ENCODE data around the gene RFX2.

RFX2 gene

GRCh38 chr19:6099599-6099998, 10.7 kb downstream of the RFX2 start:
- no peaks in the 10 kb centered on the region for H4K20me1 ChIP-seq (ENCODE audit: control insufficient read depth, insufficient read depth, low read depth, low read length)
- no peaks in the 10 kb centered on the region for H3K79me2 ChIP-seq (ENCODE audit: control insufficient read depth, low read length)
- no peaks in the 10 kb centered on the region for H3K36me3 ChIP-seq (ENCODE audit: control insufficient read depth, low read length)
- H3K27me3 ChIP-seq (ENCODE audit: control insufficient read depth, low read length): no peaks in the 10 kb centered on the region
- H3K4me2 ChIP-seq (ENCODE audit: low read length): no peak overlapping the region
- H3K4me1 ChIP-seq (ENCODE audit: control insufficient read depth, low read length): no peaks in the 10 kb centered on the region
- TF ChIP-seq EZH2phosphoT487 (IDR thresholded peaks at IDR 0.05; ENCODE audit: borderline replicate concordance, low read length) (no peak), CTCF (IDR thresholded peaks at IDR 0.05; ENCODE audit: low read depth, low read length, poor library complexity, severe bottlenecking) (no peak)
- no peak overlapping the region for H3K27ac ChIP-seq (ENCODE audit: low read depth, low read length)
- no peaks in the 10 kb centered on the region for H3K9me3 ChIP-seq (ENCODE audit: control insufficient read depth, insufficient read depth, low read length)
- no peaks in the 10 kb centered on the region for H3K9me2 ChIP-seq (replicated peaks; ENCODE audit: control insufficient read depth, low read length)
- no peak overlapping the region for H3K4me3 ChIP-seq (ENCODE audit: low read length)
- H3F3A ChIP-seq (ENCODE audit: control insufficient read depth, insufficient read depth): no peaks in the 10 kb centered on the region

DNA sequence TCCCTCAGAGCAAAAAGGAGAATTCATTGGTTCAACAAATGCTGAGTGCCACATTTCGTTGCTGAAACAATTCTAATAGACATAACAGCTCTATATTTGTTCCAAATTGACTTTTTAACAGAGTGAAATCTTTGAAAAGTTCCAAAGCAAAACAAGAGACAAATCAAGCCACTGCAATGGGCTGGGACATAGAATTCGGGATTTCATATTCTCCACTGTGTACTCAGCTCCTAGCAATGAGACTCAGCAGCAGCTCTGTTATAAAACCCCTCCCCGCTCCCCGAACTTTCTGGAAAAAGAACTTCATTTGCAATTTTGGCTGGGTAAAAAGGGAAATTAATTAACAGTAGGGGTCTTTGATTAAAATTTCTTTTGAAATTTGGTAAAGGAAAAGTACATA, 11.3 kb downstream of the RFX2 start:
- Histone ChIP-seq H3K27ac (ENCODE audit: low read depth, low read length) (no peak overlapping the region), H3F3A (ENCODE audit: control insufficient read depth, insufficient read depth) (no peaks in the 10 kb centered on the region), H3K4me2 (ENCODE audit: low read length) (no peak overlapping the region), H3K27me3 (ENCODE audit: control insufficient read depth, low read length) (no peaks in the 10 kb centered on the region), H3K79me2 (ENCODE audit: control insufficient read depth, low read length) (no peaks in the 10 kb centered on the region), H3K9me2 (replicated peaks; ENCODE audit: control insufficient read depth, low read length) (no peaks in the 10 kb centered on the region), H3K36me3 (ENCODE audit: control insufficient read depth, low read length) (no peaks in the 10 kb centered on the region), H3K4me1 (ENCODE audit: control insufficient read depth, low read length) (no peaks in the 10 kb centered on the region), H4K20me1 (ENCODE audit: control insufficient read depth, insufficient read depth, low read depth, low read length) (no peaks in the 10 kb centered on the region), H3K9me3 (ENCODE audit: control insufficient read depth, insufficient read depth, low read length) (no peaks in the 10 kb centered on the region), H3K4me3 (ENCODE audit: low read length) (no peak overlapping the region)
- TF ChIP-seq EZH2phosphoT487 (IDR thresholded peaks at IDR 0.05; ENCODE audit: borderline replicate concordance, low read length) (no peak), CTCF (IDR thresholded peaks at IDR 0.05; ENCODE audit: low read depth, low read length, poor library complexity, severe bottlenecking) (no peak)

GRCh38 chr19:6098574-6098973, 11.7 kb downstream of the RFX2 start:
- H3K4me3 ChIP-seq (ENCODE audit: low read length): no peak overlapping the region
- no peaks in the 10 kb centered on the region for H3K36me3 ChIP-seq (ENCODE audit: control insufficient read depth, low read length)
- H3K27ac ChIP-seq (ENCODE audit: low read depth, low read length): no peak overlapping the region
- TF ChIP-seq EZH2phosphoT487 (IDR thresholded peaks at IDR 0.05; ENCODE audit: borderline replicate concordance, low read length) (no peak), CTCF (IDR thresholded peaks at IDR 0.05; ENCODE audit: low read depth, low read length, poor library complexity, severe bottlenecking) (no peak)
- no peaks in the 10 kb centered on the region for H3K79me2 ChIP-seq (ENCODE audit: control insufficient read depth, low read length)
- H3F3A ChIP-seq (ENCODE audit: control insufficient read depth, insufficient read depth): no peaks in the 10 kb centered on the region
- no peaks in the 10 kb centered on the region for H3K4me1 ChIP-seq (ENCODE audit: control insufficient read depth, low read length)
- H3K27me3 ChIP-seq (ENCODE audit: control insufficient read depth, low read length): no peaks in the 10 kb centered on the region
- H3K9me3 ChIP-seq (ENCODE audit: control insufficient read depth, insufficient read depth, low read length): no peaks in the 10 kb centered on the region
- no peak overlapping the region for H3K4me2 ChIP-seq (ENCODE audit: low read length)
- no peaks in the 10 kb centered on the region for H4K20me1 ChIP-seq (ENCODE audit: control insufficient read depth, insufficient read depth, low read depth, low read length)
- H3K9me2 ChIP-seq (replicated peaks; ENCODE audit: control insufficient read depth, low read length): no peaks in the 10 kb centered on the region

- no peaks in the 10 kb centered on the region for H3K27me3 ChIP-seq (ENCODE audit: control insufficient read depth, low read length)
- H3F3A ChIP-seq (ENCODE audit: control insufficient read depth, insufficient read depth): no peaks in the 10 kb centered on the region
- no peaks in the 10 kb centered on the region for H3K9me3 ChIP-seq (ENCODE audit: control insufficient read depth, insufficient read depth, low read length)
- H3K36me3 ChIP-seq (ENCODE audit: control insufficient read depth, low read length): no peaks in the 10 kb centered on the region
- H3K4me1 ChIP-seq (ENCODE audit: control insufficient read depth, low read length): no peaks in the 10 kb centered on the region
- no peaks in the 10 kb centered on the region for H3K9me2 ChIP-seq (replicated peaks; ENCODE audit: control insufficient read depth, low read length)
- TF ChIP-seq EZH2phosphoT487 (IDR thresholded peaks at IDR 0.05; ENCODE audit: borderline replicate concordance, low read length) (no peak), CTCF (IDR thresholded peaks at IDR 0.05; ENCODE audit: low read depth, low read length, poor library complexity, severe bottlenecking) (no peak)
- no peak overlapping the region for H3K4me2 ChIP-seq (ENCODE audit: low read length)
- no peak overlapping the region for H3K4me3 ChIP-seq (ENCODE audit: low read length)
- no peaks in the 10 kb centered on the region for H4K20me1 ChIP-seq (ENCODE audit: control insufficient read depth, insufficient read depth, low read depth, low read length)
- H3K79me2 ChIP-seq (ENCODE audit: control insufficient read depth, low read length): no peaks in the 10 kb centered on the region
- no peak overlapping the region for H3K27ac ChIP-seq (ENCODE audit: low read depth, low read length)
Observed at GRCh38 chr19:6097911-6098310, 12.4 kb downstream of the RFX2 start.

All from DOHH2 (cell line).